ENCODE data around the gene ZNF436.

GRCh38 chr1:23343221-23344110 is 26.2 kb downstream of the ZNF436 start:
- TF ChIP-seq CTCF (IDR thresholded peaks at IDR 0.05 in 4 of 5, conservative IDR thresholded peaks at IDR 0.05 in 1 of 5) (no peak), POLR2A (IDR thresholded peaks at IDR 0.05) (no peak)
